B cell (primary cell): ENCODE results near the gene KCND3. TPM values are rescaled to one million over a fixed set of nuclear protein-coding genes. Genes with fewer than 3 reads are reported as not detected.

Experiments used
- ATAC-seq: fragments of 200-7000 bp; cut with Tn5 transposase; one replicate; pipeline ENCODE4 v1.10.0; 2021; ENCODE audit warnings: low read depth, mild to moderate bottlenecking, moderate number of reproducible peaks, moderate library complexity
- CTCF ChIA-PET: fragments of 350-600 bp; sonication (Branson Sonifier 250); formaldehyde crosslinking; loops from one replicate; lab custom pipeline; 2021; ENCODE audit warnings: antibody characterized with exemption, inconsistent platforms; lab: Charles Lee
- POLR2A ChIA-PET: fragments of 350-600 bp; sonication (Branson Sonifier 250); formaldehyde crosslinking; loops from one replicate; lab custom pipeline; 2021; ENCODE audit warnings: antibody characterized with exemption; lab: Charles Lee
- DNase-seq: peaks from one replicate; pipeline ENCODE4 v3.0.0; 2013
- H2AFZ ChIP-seq: 2 replicates; pipeline ENCODE4 v1.6.1; 2012; ENCODE audit warnings: mild to moderate bottlenecking, low read depth, low read length; ENCODE audit not compliant: insufficient read depth, poor library complexity, severe bottlenecking
- H3K27ac ChIP-seq, 2 donors: 1 replicate in 1 of 2; 2 replicates in 1 of 2; pipeline ENCODE4 v1.5.1; 2012 to 2013; ENCODE audit warnings: low read length in 2 of 2, mild to moderate bottlenecking in 2 of 2, moderate library complexity in 1 of 2
- H3K27me3 ChIP-seq, 4 experiments: fragments of 200-600 bp in 1 of 4; sonication (generic) in 1 of 4; replicated peaks in 1 of 4; 1 replicate in 2 of 4; 2 replicates in 2 of 4; pipeline versions ENCODE4 v1.6.1 to v1.7.0; 2013 to 2016; ENCODE audit warnings: low read length in 3 of 4, mild to moderate bottlenecking in 2 of 4, mixed read lengths in 1 of 4, moderate library complexity in 1 of 4; ENCODE audit not compliant: insufficient read depth in 4 of 4, control insufficient read depth in 3 of 4; ENCODE audit errors: control extremely low read depth in 1 of 4
- H3K36me3 ChIP-seq, 2 experiments: replicated peaks in 1 of 2; 1 replicate in 1 of 2; 2 replicates in 1 of 2; pipeline versions ENCODE4 v1.6.1 to v1.7.1; 2013; ENCODE audit warnings: low read length in 1 of 2; ENCODE audit not compliant: insufficient read depth in 2 of 2, control insufficient read depth in 1 of 2; ENCODE audit errors: control extremely low read depth in 1 of 2, extremely low read depth in 1 of 2
- H3K4me1 ChIP-seq, 2 donors: fragments of 200-600 bp in 1 of 2; sonication (generic) in 1 of 2; 1 replicate in 1 of 2; 2 replicates in 1 of 2; pipeline versions ENCODE4 v1.5.1 to v1.6.1; 2013 to 2017; ENCODE audit warnings: low read length in 2 of 2; ENCODE audit not compliant: control insufficient read depth in 2 of 2, insufficient read depth in 2 of 2
- H3K4me2 ChIP-seq: replicated peaks from 2 replicates; pipeline ENCODE3; 2012; ENCODE audit warnings: mild to moderate bottlenecking, low read depth, low read length; ENCODE audit not compliant: poor library complexity, severe bottlenecking
- H3K4me3 ChIP-seq, 5 experiments: fragments of 200-600 bp in 1 of 5; sonication (generic) in 1 of 5; 1 replicate in 3 of 5; 2 replicates in 2 of 5; pipeline versions ENCODE4 v1.5.1 to v1.7.0; 2011 to 2016; ENCODE audit warnings: low read length in 4 of 5, mild to moderate bottlenecking in 4 of 5, low read depth in 2 of 5, control low read depth in 1 of 5, moderate library complexity in 1 of 5; ENCODE audit not compliant: insufficient read depth in 1 of 5; ENCODE audit errors: control extremely low read depth in 1 of 5, extremely low read depth in 1 of 5
- H3K79me2 ChIP-seq: fragments of 200-600 bp; sonication (generic); one replicate; pipeline ENCODE4 v1.6.0; 2016; ENCODE audit warnings: low read length; ENCODE audit not compliant: control insufficient read depth, insufficient read depth
- H3K9ac ChIP-seq: fragments of 200-600 bp; sonication (generic); 2 replicates; pipeline ENCODE4 v1.6.1; 2017; ENCODE audit warnings: mild to moderate bottlenecking, low read length, moderate library complexity
- H3K9me3 ChIP-seq, 3 donors: one replicate each; pipeline versions ENCODE4 v1.6.1 to v1.7.1; 2013; ENCODE audit warnings: low read length in 2 of 3; ENCODE audit not compliant: control insufficient read depth in 2 of 3, insufficient read depth in 1 of 3; ENCODE audit errors: control extremely low read depth in 1 of 3
- H4K20me1 ChIP-seq: 2 replicates; pipeline ENCODE4 v1.6.0; 2012; ENCODE audit warnings: mild to moderate bottlenecking, low read length; ENCODE audit not compliant: insufficient read depth, control insufficient read depth, poor library complexity, severe bottlenecking
- H3K27ac Mint-ChIP-seq: one replicate; pipeline ENCODE4 v1.8.0; 2021; ENCODE audit warnings: mixed read lengths
- H3K27me3 Mint-ChIP-seq: one replicate; pipeline ENCODE4 v1.8.0; 2021; ENCODE audit warnings: mixed read lengths
- H3K4me1 Mint-ChIP-seq: one replicate; pipeline ENCODE4 v1.8.0; 2021; ENCODE audit warnings: mixed read lengths
- H3K4me3 Mint-ChIP-seq: one replicate; pipeline ENCODE4 v1.8.0; 2021; ENCODE audit warnings: mixed read lengths
- H3K9me3 Mint-ChIP-seq: one replicate; pipeline ENCODE4 v1.8.0; 2022; ENCODE audit warnings: mixed read lengths; ENCODE audit not compliant: insufficient read depth
- CTCF ChIP-seq: fragments of 200-600 bp; IDR thresholded peaks from one replicate; pipeline ENCODE4 v1.8.0; 2022; ENCODE audit warnings: antibody characterized with exemption, mild to moderate bottlenecking
- EZH2 ChIP-seq: IDR thresholded peaks from 2 replicates; pipeline ENCODE4 v1.6.1; 2012; ENCODE audit warnings: borderline replicate concordance, low read depth, mild to moderate bottlenecking, moderate library complexity, low read length; ENCODE audit not compliant: insufficient read depth, poor library complexity, severe bottlenecking
- WGBS: methylation state at CpG from one replicate; pipeline ENCODE4 v1.1.5; 2013; ENCODE audit warnings: missing lambda C conversion rate; ENCODE audit not compliant: insufficient coverage; 5-methylcytosine and 5-hydroxymethylcytosine counted together
- intact Hi-C: fragments of 100-400 bp; cut with micrococcal nuclease; formaldehyde crosslinking; loops from one replicate; pipeline ENCODE4 v1.10.0; 2022
- polyA plus RNA-seq: library from polyadenylated mRNA; depleted of rRNA; stranded (reverse); fragments of >200 nt; gene quantifications from 2 replicates; pipeline ENCODE4 v1.2.3, GENCODE V29; 2012
- total RNA-seq, 2 donors: library from RNA; stranded (reverse); fragments of 120-200 nt in 1 of 2; gene quantifications; 1 replicate in 1 of 2; 2 replicates in 1 of 2; pipeline versions ENCODE4 v1.2.3 to v1.2.4, GENCODE V29; 2013 to 2022

The KCND3 gene
- total and polyA plus RNA-seq, 2 donors (not counting 1 experiment from before 2014, with no cell fraction given) = 0.07 TPM; not detected in 1

- 0% methylated on average over 1 of the region's 3 CpGs for WGBS
- no peak overlapping the region for H3K4me2 ChIP-seq
- no peaks in the 10 kb centered on the region for H4K20me1 ChIP-seq
- H3K36me3 ChIP-seq = no peaks in the 10 kb centered on the region
- H3K27me3 Mint-ChIP-seq = peaks cover 60% of the 10 kb centered on the region
- H3K4me3 ChIP-seq = no peak overlapping the region
- no peak for TF ChIP-seq CTCF
- no peak for TF ChIP-seq EZH2
- ChIA-PET POLR2A (no interaction called here), CTCF (no interaction called here)
- H3K27ac Mint-ChIP-seq = no peak overlapping the region
- DNase-seq (no peak), ATAC-seq (no peak)
- H3K9me3 ChIP-seq = no peaks in the 10 kb centered on the region
- H3K4me1 Mint-ChIP-seq = no peaks in the 10 kb centered on the region
- no peak overlapping the region for H2AFZ ChIP-seq
- no peak overlapping the region for H3K27ac ChIP-seq
- H3K4me1 ChIP-seq = no peaks in the 10 kb centered on the region
- no peaks in the 10 kb centered on the region for H3K79me2 ChIP-seq
- H3K9me3 Mint-ChIP-seq = no peaks in the 10 kb centered on the region
- intact Hi-C loops = no loop called here
- H3K9ac ChIP-seq = no peak overlapping the region
- H3K4me3 Mint-ChIP-seq = no peak overlapping the region
- H3K27me3 ChIP-seq = peaks cover 0 to 14% (median 5%) of the 10 kb centered on the region in 4 experiments
Observed at GRCh38 chr1:111973150-111973790, 16.2 kb downstream of the KCND3 start.

- DNase-seq = no peak
- Histone ChIP-seq H3K27me3 (peaks cover 0 to 12% (median 3%) of the 10 kb centered on the region in 4 experiments), H3K4me1 (no peaks in the 10 kb centered on the region), H2AFZ (no peak overlapping the region), H3K4me2 (no peak overlapping the region), H3K27ac (no peak overlapping the region), H3K36me3 (no peaks in the 10 kb centered on the region), H3K9ac (no peak overlapping the region), H3K9me3 (no peaks in the 10 kb centered on the region), H3K79me2 (no peaks in the 10 kb centered on the region), H3K4me3 (no peak overlapping the region), H4K20me1 (no peaks in the 10 kb centered on the region)
- ATAC-seq = no peak
- H3K27me3 Mint-ChIP-seq = peaks cover 51% of the 10 kb centered on the region
- ChIA-PET CTCF (interaction anchor here (0.6 kb wide), 1 partner anchor 1300 kb away, joined by 3 read pairs; no protein-coding TSS in a partner anchor), POLR2A (no interaction called here)
- TF ChIP-seq CTCF (no peak), EZH2 (no peak)
- no peak overlapping the region for H3K27ac Mint-ChIP-seq
- no peaks in the 10 kb centered on the region for H3K9me3 Mint-ChIP-seq
- H3K4me1 Mint-ChIP-seq = no peaks in the 10 kb centered on the region
- 67% methylated on average over 1 of the region's 1 CpG for WGBS
- H3K4me3 Mint-ChIP-seq = no peak overlapping the region
- intact Hi-C loops = no loop called here
Observed at GRCh38 chr1:111971396-111971795, 18.1 kb downstream of the KCND3 start.
